Body of pancreas (tissue), 4 donors: ENCODE measurements around the gene GNRHR. TPM values are rescaled to one million over a fixed set of nuclear protein-coding genes. Genes with fewer than 3 reads are reported as not detected.

Source experiments
- ATAC-seq: fragments of 150-250 bp; one replicate; pipeline ENCODE4 v1.9.1; 2016
- DNase-seq, 4 donors: peaks; one replicate each; pipeline ENCODE4 v3.0.0-alpha.2; 2019
- H3K27ac ChIP-seq, 4 donors: fragments of 200-600 bp; sonication (generic); 1 replicate in 3 of 4; 2 replicates in 1 of 4; pipeline versions ENCODE4 v1.5.1 to v1.6.1; 2016 to 2019; ENCODE audit warnings: mild to moderate bottlenecking in 1 of 4, mixed read lengths in 1 of 4, moderate library complexity in 1 of 4
- H3K27me3 ChIP-seq, 2 donors: fragments of 200-600 bp; sonication (generic); one replicate each; pipeline ENCODE4 v1.6.0; 2016; ENCODE audit warnings: mild to moderate bottlenecking in 1 of 2
- H3K36me3 ChIP-seq, 2 donors: fragments of 200-600 bp; sonication (generic); replicated peaks in 1 of 2; 2 replicates each; pipeline ENCODE4 v1.5.1; 2016; ENCODE audit warnings: low read depth in 2 of 2; ENCODE audit not compliant: insufficient read depth in 1 of 2
- H3K4me1 ChIP-seq: fragments of 200-600 bp; sonication (generic); one replicate; pipeline ENCODE4 v1.6.0; 2016
- H3K4me3 ChIP-seq, 2 donors: fragments of 200-600 bp; sonication (generic); 1 replicate in 1 of 2; 2 replicates in 1 of 2; pipeline ENCODE4 v1.5.1; 2016 to 2019
- H3K9me3 ChIP-seq, 3 donors: fragments of 200-600 bp; sonication (generic); 1 replicate in 2 of 3; 2 replicates in 1 of 3; pipeline ENCODE4 v1.5.1; 2016
- POLR2A ChIP-seq, 3 donors: fragments of 450-650 bp; IDR thresholded peaks; one replicate each; pipeline ENCODE4 v1.6.1; 2016; ENCODE audit warnings: antibody characterized with exemption in 3 of 3, mild to moderate bottlenecking in 2 of 3
- WGBS, 2 donors: methylation state at CpG; one replicate each; pipeline ENCODE4 v1.1.5; 2017; 5-methylcytosine and 5-hydroxymethylcytosine counted together
- intact Hi-C: fragments of 100-400 bp; cut with DNase I; formaldehyde crosslinking; loops from one replicate; pipeline ENCODE4 v1.15.1; 2023
- total RNA-seq, 2 donors: library from RNA; depleted of rRNA; stranded (reverse); fragments of >200 nt; gene quantifications; one replicate each; pipeline ENCODE4 v1.1.0, GENCODE V29; 2016
- TF ChIP-seq, protein P1 (sequence below), 7 experiments: fragments of 450-650 bp in 4 of 7; fragments of 200-600 bp in 3 of 7; sonication (generic) in 3 of 7; IDR thresholded peaks; one replicate each; pipeline ENCODE4 v1.5.1; 2016 to 2019; ENCODE audit warnings: antibody characterized with exemption in 7 of 7

GNRHR gene
- total RNA-seq, 2 donors from 2014 or later, result not detected

DNA sequence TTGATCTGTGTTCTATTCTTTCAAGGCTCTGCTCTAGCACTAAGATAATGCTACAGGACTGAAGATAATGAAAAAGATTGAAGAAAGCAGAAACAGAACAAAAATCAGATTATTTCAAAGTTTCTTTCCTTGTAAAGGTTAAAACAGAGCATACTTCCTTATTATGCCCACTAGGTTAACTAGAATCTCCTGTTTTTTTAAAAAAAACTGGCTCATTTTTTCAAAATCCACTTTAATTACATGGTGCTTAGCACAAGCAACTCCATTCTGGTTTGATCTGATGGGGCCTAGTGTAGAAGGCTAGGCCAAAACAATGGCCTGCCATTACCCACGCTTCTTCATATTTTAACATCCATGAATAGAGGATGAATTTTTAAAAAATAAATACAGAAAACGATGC, 52.0 kb downstream of the GNRHR start:
- ATAC-seq, result no peak
- H3K4me1 ChIP-seq, result peaks cover 21% of the 10 kb centered on the region
- H3K36me3 ChIP-seq, result no peaks in the 10 kb centered on the region
- no peaks in the 10 kb centered on the region for H3K9me3 ChIP-seq
- 88 to 89% methylated on average over 2 of the region's 2 CpGs for WGBS, 2 donors
- no peak for DNase-seq
- intact Hi-C loops, result no loop called here
- no peak for TF ChIP-seq POLR2A (IDR thresholded peaks at IDR 0.05)
- TF ChIP-seq, protein P1, sequence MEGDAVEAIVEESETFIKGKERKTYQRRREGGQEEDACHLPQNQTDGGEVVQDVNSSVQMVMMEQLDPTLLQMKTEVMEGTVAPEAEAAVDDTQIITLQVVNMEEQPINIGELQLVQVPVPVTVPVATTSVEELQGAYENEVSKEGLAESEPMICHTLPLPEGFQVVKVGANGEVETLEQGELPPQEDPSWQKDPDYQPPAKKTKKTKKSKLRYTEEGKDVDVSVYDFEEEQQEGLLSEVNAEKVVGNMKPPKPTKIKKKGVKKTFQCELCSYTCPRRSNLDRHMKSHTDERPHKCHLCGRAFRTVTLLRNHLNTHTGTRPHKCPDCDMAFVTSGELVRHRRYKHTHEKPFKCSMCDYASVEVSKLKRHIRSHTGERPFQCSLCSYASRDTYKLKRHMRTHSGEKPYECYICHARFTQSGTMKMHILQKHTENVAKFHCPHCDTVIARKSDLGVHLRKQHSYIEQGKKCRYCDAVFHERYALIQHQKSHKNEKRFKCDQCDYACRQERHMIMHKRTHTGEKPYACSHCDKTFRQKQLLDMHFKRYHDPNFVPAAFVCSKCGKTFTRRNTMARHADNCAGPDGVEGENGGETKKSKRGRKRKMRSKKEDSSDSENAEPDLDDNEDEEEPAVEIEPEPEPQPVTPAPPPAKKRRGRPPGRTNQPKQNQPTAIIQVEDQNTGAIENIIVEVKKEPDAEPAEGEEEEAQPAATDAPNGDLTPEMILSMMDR (IDR thresholded peaks at IDR 0.05), result no peak
- H3K27me3 ChIP-seq, result no peaks in the 10 kb centered on the region
- peak overlapping the region in 1 of 4 donors; percentile 95 for H3K27ac ChIP-seq
- H3K4me3 ChIP-seq, result no peak overlapping the region

DNA sequence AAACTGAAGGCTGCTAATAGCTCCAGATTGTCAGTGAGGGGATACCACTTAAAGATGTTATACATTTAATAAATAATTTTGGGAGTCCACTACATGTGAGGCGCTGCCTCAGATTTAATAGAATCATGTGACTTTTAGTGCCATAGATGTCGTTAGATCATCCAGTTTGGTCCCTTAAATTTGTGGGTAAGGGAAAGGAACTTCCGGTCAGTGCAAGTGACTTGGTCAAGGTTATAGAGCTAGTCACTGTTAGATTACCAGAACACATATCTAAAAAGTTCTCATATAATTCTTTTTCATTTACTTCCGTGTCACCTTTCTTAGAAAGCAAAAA, 52.7 kb downstream of the GNRHR start:
- ATAC-seq (no peak), DNase-seq (no peak)
- WGBS, 2 donors, result 2 to 3% methylated on average over 4 of the region's 4 CpGs
- Histone ChIP-seq H3K4me1 (peaks cover 21% of the 10 kb centered on the region), H3K4me3 (peak overlapping the region; percentile 18 to 81), H3K9me3 (no peaks in the 10 kb centered on the region), H3K27me3 (no peaks in the 10 kb centered on the region), H3K36me3 (no peaks in the 10 kb centered on the region), H3K27ac (peak overlapping the region; percentile 1 to 95 (median 71))
- intact Hi-C loops, result no loop called here
- TF ChIP-seq, protein P1 (IDR thresholded peaks at IDR 0.05), result no peak
- TF ChIP-seq POLR2A (IDR thresholded peaks at IDR 0.05), result no peak

DNA sequence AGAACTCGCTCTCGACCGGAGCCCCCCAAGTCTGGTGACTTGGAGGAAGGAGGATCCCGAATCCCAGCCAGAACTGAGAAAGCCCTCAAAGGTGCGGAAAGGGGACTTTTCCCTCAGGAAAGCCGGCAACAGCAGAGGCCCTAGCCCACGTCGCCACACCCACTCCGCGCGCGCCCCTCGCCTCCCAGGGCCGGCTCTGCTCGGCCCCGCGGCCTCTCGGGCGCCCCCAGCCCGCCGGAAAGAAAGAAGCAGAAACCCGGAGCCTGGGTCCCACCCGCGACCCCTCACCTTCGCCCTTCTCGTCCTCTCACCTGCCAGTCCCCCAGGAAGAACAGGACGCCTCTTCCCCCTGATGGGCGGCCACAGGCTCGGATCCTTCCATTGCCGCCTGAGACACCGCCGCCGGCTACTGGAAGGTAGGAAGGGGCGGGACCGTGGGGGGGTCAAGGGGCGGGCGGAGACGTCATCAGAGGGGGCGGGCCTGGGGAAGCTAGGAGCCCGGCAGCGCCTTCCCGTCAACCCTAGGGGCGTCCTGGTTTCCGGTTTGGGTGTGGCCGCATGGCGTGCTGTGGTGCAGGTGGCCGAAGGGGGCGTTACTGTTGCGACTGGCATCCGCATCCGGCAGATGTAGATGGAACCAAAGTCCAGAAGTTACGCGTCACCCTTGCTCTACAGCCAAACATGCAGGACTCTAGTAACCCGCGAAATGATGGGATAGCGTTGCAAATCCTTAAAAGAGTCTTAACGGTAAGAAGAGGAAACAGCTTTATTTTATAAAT, 53.3 kb downstream of the GNRHR start, which contains the start of gene UBA6:
Gene UBA6, minus strand, starts transcription at position 418 of the 779 bp plus-strand sequence. Its CDS starts 36 bp downstream, at position 382.
- Histone ChIP-seq H3K27me3 (no peaks in the 10 kb centered on the region), H3K4me1 (peaks cover 21% of the 10 kb centered on the region), H3K9me3 (no peaks in the 10 kb centered on the region), H3K27ac (peak within 1 kb of the TSS; percentile 66 to 95 (median 86)), H3K36me3 (no peaks in the 10 kb centered on the region), H3K4me3 (peak within 1 kb of the TSS; percentile 75 to 81)
- ATAC-seq (peak; percentile 99), DNase-seq (peak; percentile 98 to 99 (median 98))
- 0 to 1% methylated on average over 38 to 48 of the region's 57 CpGs for WGBS, 2 donors
- TF ChIP-seq POLR2A (IDR thresholded peaks at IDR 0.05), result peak; percentile 32 to 72 (median 71)
- TF ChIP-seq, protein P1 (IDR thresholded peaks at IDR 0.05), result peak; percentile 22 to 68 (median 47)
- intact Hi-C loops, result no loop called here

DNA sequence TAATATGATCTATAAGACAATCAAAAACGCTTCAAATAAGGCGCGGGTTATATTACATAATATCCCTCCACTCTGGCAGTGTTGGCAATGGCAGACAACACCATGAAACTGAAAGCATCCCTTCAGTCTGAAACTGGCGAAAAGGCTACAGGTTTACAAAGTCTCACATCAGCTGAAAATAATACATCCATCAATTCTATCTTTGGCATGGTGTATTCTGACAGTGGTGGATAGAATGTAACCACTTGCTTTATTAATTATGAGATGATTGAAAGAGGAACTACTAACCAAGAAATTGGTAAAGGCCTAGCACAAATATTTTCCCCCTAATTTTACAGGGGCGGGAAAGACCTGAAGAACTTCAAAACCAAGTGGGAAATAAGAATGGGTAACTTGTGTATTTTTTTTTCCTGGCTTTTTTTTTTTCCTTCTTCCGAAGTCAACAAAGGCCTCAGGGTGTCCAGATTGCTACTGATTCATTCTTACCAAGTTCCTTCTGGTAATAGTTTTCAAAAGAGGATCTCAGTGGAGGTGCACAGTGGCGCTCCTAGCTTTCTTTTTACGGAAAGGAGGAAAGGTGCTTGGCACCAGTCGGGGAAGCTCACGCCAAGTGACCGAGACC, 54.0 kb downstream of the GNRHR start:
- H3K27ac ChIP-seq, result peak overlapping the region; percentile 66 to 95 (median 86)
- peaks cover 21% of the 10 kb centered on the region for H3K4me1 ChIP-seq
- no peaks in the 10 kb centered on the region for H3K36me3 ChIP-seq
- intact Hi-C loops, result no loop called here
- DNase-seq (no peak), ATAC-seq (peak; percentile 1)
- peak overlapping the region; percentile 75 to 81 for H3K4me3 ChIP-seq
- no peaks in the 10 kb centered on the region for H3K9me3 ChIP-seq
- no peak for TF ChIP-seq POLR2A (IDR thresholded peaks at IDR 0.05)
- TF ChIP-seq, protein P1 (IDR thresholded peaks at IDR 0.05), result no peak
- 7 to 15% methylated on average over 11 of the region's 11 CpGs for WGBS, 2 donors
- H3K27me3 ChIP-seq, result no peaks in the 10 kb centered on the region
